T-helper 1 cell treated with Interleukin-12 subunit alpha and Interleukin-12 subunit beta and Interleukin-4 antibody, amounts not matched to agents 30 ng/mL and 1 ng/mL, for 36 hours (primary cell): ENCODE results near the gene PHLPP1. TPM values are rescaled to one million over a fixed set of nuclear protein-coding genes. Genes with fewer than 3 reads are reported as not detected.

ENCODE experiments used
- intact Hi-C: fragments of 100-400 bp; cut with micrococcal nuclease; formaldehyde crosslinking; loops from one replicate; pipeline ENCODE4 v1.15.1; 2024
- total RNA-seq: library from RNA; stranded (reverse); gene quantifications from 2 replicates; pipeline ENCODE4 v1.2.3, GENCODE V29; 2022

The PHLPP1 gene
- total RNA-seq, 1 donor from 2014 or later: 8.1 TPM

DNA sequence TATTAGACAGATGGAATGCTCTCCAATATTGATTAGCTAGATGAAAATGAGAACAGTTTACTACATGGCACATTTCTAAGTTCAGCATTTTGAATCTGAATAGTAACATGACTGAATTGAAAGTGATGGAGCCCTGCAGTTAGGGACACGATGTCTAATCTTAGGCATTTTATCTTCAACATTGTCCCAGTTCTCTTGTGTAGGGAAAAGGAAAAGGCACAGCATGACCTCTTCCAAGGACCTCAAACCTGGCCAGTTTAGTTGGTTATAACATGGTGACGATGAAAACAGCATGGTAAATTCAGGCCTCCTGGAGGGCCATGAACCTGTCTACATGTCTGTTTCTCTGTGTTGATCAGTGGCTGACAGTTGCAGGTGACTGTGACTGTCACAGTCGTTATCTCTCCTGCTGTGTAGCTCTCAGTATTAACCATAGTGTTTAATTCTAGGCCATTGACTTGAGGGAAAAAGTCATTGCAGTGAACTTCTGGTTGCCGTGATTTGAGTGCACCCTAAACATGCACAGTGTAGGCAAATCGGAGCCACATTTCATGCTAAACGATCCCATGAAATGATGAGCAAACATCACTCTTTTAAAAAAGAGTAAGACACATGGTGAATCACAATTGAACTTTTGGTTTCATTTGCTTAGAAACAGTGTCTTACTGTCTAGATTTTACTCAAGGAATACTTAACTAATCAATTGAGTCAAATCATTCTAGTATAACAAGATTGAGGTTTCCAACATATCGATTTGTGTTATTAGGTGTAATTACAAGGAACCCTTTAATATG is 129.7 kb downstream of the PHLPP1 start:
- intact Hi-C loops: loop anchor here (1.0 to 5.0 kb wide), 5 partner anchors 24 to 658 kb away; partner anchors contain the start of genes PHLPP1, PIGN and RELCH

DNA sequence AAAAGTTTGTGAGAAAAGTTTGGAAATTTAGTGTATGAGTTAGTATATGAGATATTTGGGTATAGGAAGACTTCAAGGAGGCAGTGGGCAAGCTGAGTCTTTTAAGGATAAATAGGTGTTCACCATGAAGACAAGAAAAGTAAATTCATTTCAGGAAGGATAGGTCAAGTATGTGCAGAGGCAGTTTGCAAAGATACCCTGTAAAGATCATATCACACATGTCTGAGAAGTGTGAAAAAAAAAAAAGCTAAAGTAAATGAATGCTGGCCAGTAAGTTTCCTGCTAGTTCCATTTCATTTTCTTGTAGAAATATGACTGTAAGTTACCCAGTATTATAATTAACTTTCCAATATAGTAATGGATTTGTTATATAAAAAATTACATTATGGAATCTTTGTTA is 131.0 kb downstream of the PHLPP1 start:
- intact Hi-C loops: loop anchor here (5.0 kb wide), 3 partner anchors 64 to 659 kb away; partner anchors contain the start of genes PIGN and RELCH

DNA sequence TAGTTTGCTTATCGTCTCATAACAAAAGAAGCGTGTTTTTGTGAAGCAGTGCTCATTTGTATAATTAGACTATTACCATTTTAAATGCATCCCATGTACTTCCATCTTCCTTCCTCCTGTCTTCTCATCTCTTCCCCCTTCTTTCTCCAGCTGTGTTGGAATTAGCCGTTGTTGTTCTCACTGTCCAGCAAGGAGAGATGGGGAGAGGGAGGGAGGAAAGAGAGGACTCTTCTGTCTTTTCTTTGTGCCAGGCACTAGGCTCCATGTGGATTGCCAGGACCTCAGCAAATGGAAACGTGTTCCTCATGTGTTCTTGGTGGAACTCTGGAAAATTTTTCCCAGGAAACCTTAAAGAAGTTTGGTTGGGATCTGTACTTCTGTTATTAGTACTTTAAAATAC is 131.7 kb downstream of the PHLPP1 start:
- intact Hi-C loops: loop anchor here (5.0 kb wide), 3 partner anchors 65 to 660 kb away; partner anchors contain the start of genes PIGN and RELCH

DNA sequence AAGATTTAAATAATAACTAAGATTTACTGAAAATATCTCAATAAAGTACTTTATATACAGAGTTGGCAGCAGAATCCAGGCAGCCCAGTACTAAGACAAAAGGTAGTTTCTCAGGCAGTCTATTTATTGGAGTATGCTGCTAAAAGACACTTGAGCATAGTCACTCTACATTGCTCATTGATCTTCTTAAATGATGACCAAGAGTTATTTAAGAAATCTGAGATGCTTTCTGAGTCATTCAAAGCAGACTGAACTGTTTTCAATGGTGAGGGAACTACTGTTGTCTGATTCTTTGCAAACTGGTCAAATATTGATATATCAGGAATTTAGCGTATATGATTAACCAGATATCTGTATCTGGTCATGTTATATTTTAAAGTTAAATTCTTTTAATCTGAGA is 133.6 kb downstream of the PHLPP1 start:
- intact Hi-C loops: loop anchor here (5.0 kb wide), 3 partner anchors 67 to 662 kb away; partner anchors contain the start of genes PIGN and RELCH

DNA sequence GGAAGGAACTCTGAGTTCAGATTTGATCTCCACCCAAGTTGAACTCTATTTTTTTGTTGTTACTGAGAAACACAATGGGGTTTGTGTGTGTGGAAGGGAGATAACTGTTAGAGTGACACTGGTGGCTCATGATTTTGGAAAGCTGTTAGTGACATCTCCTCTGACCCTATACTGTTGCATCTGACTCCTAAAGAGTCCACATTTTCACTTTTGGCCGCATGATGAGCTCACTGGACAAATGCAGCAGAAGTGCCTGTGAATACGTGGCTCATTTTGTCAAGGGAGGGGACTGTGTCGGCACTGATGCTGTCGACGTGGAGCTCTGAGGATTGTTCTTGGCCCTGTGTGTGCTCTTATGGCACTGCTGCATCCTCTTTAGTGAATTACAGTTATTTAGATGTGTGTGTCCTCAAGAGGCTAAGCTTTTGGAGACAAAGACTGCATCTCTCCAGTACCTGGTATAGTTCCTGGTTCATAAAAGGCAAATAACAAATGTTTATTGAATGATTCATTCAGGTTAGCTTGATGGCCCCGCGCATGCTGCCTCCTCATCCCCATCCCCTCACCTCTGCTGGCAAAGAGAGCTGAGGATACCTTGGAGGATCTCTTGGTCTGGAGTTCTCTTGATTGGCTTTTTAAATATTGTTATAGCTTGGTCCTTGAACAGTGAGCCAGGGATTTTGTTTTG is 135.4 kb downstream of the PHLPP1 start:
- intact Hi-C loops: no loop called here

DNA sequence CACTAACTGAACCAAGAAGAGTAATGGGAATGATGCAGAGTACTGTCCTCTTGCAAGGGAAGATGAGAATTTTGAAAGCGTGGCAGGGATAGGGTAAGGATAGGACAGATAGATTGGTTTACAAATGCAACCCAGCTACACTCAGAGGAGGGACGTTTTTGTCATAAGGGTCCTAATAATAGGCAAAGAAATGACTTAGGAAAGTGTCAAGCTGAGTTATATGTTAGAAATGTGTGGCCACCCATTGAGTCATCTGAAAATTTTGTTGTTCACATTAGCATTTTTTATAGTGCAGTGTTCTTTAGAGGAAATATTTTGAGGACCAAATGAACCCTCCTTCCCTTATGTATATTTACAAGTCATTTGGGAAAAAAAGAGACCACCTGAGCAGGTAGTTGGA is 137.5 kb downstream of the PHLPP1 start:
- intact Hi-C loops: no loop called here

DNA sequence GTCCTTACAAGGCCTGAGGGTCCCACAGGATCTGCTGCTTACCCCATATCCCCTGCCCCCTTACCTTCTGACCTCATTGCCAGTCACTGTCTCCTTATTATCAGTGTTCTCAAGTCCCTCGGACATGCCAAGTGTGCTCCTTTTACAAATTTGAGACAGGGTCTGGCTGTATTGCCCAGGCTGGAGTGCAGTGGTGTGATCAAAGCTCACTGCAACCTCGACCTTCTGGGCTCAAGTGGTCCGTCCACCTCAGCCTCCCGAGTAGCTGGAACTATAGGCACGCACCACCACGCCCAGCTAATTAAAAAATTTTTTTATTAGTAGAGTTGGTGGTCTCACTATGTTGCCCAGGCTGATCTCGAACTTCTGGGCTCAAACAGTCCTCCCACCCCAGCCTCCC is 141.0 kb downstream of the PHLPP1 start:
- intact Hi-C loops: no loop called here

DNA sequence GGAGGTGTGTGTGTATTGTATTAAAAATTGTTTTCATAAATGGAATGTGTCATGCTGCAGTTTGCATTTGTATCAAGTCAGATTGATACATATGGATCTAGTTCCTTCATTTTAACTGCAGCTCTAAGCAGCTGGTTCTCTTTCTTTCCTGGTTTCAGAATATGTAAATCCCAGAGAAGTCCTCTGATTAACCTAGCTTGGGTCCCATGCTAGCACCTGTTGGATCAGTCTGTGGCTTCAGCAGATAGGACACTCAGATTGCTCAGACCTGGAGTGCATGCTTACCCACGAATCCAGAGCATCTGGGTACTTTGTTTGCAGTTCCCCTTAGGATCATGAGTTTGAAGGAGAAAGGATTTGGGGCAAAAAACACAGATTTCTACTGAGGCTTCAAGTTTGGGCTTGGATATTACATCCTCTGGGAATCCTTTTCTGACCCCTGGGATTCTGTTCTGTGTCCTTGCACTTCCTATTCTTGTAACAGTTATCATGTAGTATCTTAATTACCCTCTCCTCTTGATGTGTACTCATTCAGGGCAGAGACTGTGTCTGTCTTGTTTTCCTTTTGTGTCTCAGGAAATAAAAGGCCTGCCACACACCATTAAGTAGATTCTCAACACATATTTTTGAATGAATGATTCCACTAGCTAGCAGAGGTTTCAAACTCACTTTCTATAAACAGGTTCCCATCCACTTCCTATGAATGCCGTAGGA is 142.1 kb downstream of the PHLPP1 start:
- intact Hi-C loops: no loop called here

DNA sequence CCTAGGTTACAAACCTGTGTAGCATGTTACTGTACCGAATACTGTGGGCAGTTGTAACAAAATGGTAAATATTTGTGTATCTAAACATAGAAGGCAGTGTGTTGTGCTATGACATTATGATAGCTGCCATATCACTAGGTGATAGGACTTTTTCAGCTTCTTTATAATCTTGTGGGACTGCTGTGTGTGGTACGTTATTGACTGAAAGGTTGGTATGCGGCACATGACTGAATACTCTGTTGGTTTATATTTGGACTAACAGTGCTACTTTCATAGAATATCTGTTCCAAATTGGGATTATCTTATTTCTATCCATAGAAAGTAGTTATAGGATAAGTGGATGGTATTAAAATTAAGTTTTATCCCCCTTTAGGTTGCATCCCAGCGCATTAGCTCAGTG is 144.7 kb downstream of the PHLPP1 start:
- intact Hi-C loops: loop anchor here (10.0 kb wide), 1 partner anchor 465 kb away; no protein-coding TSS in a partner anchor

DNA sequence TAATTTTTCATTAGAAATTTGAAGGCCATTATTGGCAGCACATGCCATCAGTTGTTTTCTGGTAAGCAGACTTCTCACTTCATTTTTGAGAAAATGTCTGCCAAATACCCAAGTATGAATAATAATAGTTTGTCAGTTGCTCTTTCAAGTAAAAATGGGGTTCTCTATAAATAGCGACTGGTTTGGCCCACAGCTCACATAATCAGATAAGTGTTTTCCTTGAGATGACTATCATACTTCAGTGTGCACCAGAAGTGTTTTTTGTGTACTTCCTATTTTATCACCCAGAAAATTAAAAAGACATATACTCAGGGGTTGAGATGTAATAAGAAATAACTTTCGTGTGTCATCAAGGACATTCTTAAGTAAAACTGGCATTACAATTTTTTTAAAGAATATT is 147.1 kb downstream of the PHLPP1 start:
- intact Hi-C loops: loop anchor here (10.0 kb wide), 1 partner anchor 462 kb away; no protein-coding TSS in a partner anchor

DNA sequence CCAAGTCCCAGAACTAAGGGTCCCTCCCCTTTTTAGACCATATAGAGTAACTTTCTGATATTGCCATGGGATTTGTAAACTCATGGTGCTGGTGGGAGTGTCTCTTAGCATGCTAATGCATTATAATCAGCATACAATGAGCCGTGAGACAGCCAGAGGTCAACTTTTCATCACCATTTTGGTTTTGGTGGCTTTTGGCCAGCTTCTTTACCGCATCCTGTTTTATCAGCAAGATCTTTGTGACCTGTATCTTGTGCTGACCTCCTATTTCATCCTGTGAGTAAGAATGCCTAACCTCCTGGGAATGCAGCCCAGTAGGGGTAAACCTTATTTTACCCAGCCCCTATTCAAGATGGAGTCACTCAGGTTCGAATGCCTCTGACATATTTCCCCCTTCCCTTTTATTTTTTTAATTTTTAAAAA is 148.2 kb downstream of the PHLPP1 start:
- intact Hi-C loops: loop anchor here (10.0 kb wide), 1 partner anchor 461 kb away; no protein-coding TSS in a partner anchor

DNA sequence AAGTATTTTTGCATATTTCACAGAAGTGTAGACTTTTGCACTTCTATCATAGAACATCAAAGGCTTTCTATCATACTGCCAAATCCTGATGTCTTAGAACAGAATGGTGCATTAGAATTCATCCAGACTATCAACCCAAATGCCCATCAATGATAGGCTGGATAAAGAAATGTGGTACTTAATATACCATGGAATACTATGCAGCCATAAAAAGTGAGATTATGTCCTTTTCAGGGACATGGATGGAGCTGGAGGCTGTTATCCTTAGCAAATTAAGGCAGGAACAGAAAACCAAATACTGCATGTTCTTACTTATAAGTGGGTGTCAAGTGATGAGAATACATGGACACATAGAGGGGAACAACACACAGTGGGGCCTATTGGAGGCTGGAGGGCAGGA is 150.2 kb downstream of the PHLPP1 start:
- intact Hi-C loops: loop anchor here (5.0 to 10.0 kb wide), 5 partner anchors 83 to 557 kb away; partner anchors contain the start of gene VPS4B

DNA sequence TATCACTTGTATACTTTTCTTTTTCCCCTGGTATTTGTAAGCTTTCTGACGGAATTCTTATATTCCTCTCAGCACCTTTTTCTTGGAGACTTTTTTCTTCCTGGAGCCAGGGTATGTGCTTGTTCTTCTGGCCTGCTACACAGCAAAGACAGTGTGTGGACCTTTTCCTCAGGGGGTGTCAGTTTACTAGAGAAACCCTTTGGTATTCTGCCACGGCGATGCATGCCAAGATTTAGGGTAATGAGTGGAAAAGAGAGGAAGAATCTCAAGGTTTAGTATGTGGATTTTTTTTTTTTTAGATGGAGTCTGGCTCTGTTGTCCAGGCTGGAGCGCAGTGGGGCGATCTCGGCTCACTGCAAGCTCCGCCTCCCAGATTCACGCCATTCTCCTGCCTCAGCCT is 152.2 kb downstream of the PHLPP1 start:
- intact Hi-C loops: loop anchor here (5.0 to 10.0 kb wide), 5 partner anchors 85 to 555 kb away; partner anchors contain the start of gene VPS4B

DNA sequence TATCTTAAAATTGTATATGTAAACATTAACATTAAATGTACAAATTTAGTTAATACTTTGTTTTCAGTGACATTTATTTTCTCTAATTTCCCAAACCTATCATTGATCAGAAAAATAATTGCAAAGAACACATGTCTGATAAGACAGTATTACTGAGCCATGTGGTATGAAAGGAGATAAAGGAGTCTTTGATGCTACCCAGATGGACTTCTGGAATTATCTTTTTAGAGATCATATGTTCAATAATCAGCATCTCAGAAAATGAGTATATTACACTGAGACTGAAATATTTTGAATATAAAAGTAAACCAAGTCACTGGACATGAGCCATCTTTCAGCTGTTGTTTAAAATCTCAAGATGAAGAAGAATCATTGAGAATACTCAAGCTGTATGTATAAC is 153.3 kb downstream of the PHLPP1 start:
- intact Hi-C loops: loop anchor here (1.0 to 10.0 kb wide), 14 partner anchors 23 to 682 kb away; partner anchors contain the start of genes PHLPP1, PIGN, RELCH and VPS4B

DNA sequence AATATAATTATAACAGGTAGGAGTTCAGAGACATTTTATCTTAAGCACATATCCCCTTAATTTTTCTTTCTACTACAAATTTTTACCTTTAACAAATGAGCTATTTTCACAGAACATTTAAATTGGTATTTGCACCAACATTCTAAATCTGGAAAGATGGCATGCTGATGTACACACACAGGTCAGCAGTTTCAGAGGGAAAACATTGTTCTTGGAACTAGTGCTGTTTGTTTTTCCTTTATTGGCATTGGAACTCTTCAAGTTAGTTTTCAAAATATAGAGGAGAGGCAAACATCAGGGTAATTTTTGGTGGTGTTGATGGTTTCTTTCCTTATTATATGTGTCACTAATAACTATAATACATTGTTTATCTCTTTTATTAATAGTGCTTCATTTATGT is 155.3 kb downstream of the PHLPP1 start:
- intact Hi-C loops: no loop called here

DNA sequence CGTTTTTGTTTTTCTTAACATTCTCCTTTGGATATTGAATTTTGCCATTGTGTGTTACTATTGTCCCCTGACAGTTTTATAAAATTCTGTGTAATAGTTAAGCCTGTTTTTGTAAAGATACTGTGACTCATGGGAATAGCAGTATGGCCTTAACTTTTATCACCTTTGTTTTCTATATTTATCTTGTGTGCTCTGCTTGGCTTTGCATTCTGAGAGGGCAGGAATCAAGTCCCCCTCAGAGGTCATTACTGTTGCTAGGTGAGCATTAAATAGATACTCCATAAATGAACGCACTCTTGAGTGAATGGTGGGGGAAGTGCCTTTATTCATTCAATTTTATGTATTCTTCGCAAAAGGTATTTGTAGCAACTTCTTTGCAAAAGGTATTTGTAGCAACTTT is 160.0 kb downstream of the PHLPP1 start:
- intact Hi-C loops: no loop called here

DNA sequence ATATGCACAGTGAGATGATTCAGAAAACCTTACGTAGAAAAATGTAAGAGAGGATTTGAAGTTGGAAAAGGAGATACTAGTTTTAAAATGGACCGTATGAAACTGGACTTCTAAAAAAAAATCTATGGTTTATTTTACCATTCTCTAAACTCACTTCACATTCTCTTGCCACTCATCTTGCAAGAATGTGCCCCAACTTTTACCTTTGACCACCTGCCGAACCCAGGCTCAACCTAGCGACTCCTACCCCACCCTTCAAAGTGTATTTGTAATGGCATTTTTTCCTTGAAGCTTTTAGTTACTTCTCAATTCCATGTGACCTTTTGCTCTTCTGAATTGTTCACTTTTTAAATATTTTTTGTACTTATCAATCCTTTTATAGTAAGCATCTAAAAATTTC is 160.8 kb downstream of the PHLPP1 start:
- intact Hi-C loops: no loop called here

DNA sequence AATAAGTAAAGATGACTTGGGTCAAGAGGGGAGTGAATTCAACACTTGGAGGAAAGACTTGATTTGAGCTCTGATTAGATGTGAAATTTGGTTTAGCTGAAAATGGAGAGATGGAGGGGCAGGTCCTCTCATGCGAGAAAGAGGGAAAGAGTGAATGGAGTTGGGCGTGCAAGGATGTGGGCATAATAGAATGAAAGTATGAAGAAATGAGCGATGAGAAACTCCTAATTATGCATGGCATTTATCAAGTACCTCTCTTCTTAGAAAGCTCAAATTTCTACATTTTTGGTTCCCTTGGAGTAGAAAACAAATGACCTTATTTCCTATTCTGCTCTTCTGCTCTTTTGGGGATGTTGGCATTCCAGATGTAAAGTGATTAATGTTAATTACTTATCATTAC is 161.5 kb downstream of the PHLPP1 start:
- intact Hi-C loops: no loop called here

DNA sequence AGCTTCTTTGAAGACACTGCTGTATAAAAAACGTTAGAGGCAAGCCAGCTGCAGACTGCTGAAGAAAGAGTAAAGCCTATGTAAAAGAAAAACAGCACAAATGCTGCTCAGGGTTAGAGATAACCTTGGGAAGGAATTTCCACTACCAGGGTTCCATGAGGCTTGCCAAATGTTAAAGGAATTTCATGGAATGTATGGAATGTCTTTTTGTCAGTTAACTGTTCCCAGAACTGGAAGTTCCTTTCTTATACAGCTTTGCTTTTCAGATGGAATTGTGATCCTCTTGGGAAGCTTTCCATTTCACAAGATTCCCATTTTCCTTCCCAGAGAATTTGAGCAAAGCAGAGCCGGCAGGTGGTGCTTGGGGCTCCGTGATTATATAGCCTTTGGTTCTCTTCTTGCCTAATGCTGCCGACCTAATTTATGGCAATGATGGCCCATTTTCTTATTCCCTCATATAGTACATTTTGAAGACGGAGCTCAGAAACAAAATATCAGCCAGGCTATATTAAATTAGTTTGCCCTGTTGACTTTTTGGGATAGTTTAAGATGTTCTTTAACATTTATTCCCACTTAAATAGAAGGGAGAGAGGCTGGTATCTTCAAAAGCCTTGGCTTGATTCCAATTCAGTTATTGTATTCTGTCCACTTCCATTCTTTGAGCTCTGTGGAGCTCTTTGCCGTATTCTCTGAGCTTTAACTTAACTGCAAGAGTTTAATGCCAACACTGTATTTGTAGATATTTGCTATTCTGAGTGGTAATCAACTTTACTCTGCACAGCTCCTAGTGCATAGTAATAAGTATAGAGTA is 162.3 kb downstream of the PHLPP1 start:
- intact Hi-C loops: no loop called here

DNA sequence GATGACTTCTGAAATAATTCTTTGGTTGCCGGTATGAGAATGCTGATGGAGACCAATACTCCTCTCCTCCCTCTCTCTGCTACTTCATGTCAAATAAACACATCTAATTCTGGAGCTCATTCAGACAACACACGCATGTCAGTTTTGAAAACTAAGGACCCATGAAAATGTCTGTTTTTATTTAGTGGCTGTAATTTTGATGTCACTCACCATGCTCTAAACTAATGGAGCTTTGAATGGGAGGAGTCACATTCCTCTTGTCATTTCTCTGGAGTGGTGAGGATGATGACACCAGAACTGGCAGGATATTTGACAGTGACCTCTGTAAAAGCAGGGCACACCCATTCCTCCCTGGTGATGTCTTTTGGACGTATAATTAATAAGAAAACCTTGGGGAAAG is 163.0 kb downstream of the PHLPP1 start:
- intact Hi-C loops: no loop called here
